OCI-LY7 (cell line): ENCODE results near the gene SLC25A47. TPM values are rescaled to one million over a fixed set of nuclear protein-coding genes. Genes with fewer than 3 reads are reported as not detected.

Experiments
- BruUV-seq: library from RNA; stranded (reverse); fragments of 400-500 nt; replicated peaks from 2 replicates; lab custom pipeline; 2021; lab: Mats Ljungman, UMichigan
- CTCF ChIA-PET: fragments of 300-600 bp; sonication (Branson Sonifier 250); formaldehyde crosslinking; loops from one replicate; lab custom pipeline; 2022; ENCODE audit warnings: antibody characterized with exemption; ENCODE audit not compliant: unreplicated experiment; lab: Charles Lee
- POLR2A ChIA-PET: fragments of 300-600 bp; sonication (Branson Sonifier 250); formaldehyde crosslinking; loops from one replicate; lab custom pipeline; 2022; ENCODE audit warnings: antibody characterized with exemption; lab: Charles Lee
- DNase-seq: peaks from one replicate; pipeline ENCODE4 v3.0.0-alpha.2; 2015; ENCODE audit warnings: low spot score
- H2AFZ ChIP-seq: fragments of 200-600 bp; sonication (generic), shearing (Covaris generic); 2 replicates; pipeline ENCODE4 v1.6.1; 2014; ENCODE audit warnings: mild to moderate bottlenecking, antibody characterized with exemption, low read length, moderate library complexity
- H3K27ac ChIP-seq: fragments of 200-600 bp; sonication (generic); 2 replicates; pipeline ENCODE4 v1.5.1; 2014; ENCODE audit warnings: mixed run types, low read depth, mild to moderate bottlenecking, moderate library complexity, low read length, inconsistent platforms; ENCODE audit not compliant: poor library complexity, severe bottlenecking
- H3K36me3 ChIP-seq: fragments of 200-600 bp; sonication (generic); 2 replicates; pipeline ENCODE4 v1.6.1; 2014; ENCODE audit warnings: mild to moderate bottlenecking, antibody characterized with exemption, low read length, moderate library complexity, mixed read lengths; ENCODE audit not compliant: insufficient read depth
- H3K4me1 ChIP-seq: fragments of 200-600 bp; sonication (generic); 2 replicates; pipeline ENCODE4 v1.5.1; 2014; ENCODE audit warnings: mild to moderate bottlenecking, low read length; ENCODE audit not compliant: insufficient read depth, poor library complexity, severe bottlenecking
- H3K4me2 ChIP-seq: fragments of 200-600 bp; sonication (generic); 2 replicates; pipeline ENCODE4 v1.6.1; 2014; ENCODE audit warnings: mild to moderate bottlenecking, low read length
- H3K4me3 ChIP-seq: fragments of 200-600 bp; sonication (generic); 2 replicates; pipeline ENCODE4 v1.5.1; 2014; ENCODE audit warnings: mild to moderate bottlenecking, low read depth, low read length; ENCODE audit not compliant: poor library complexity, severe bottlenecking
- H3K79me2 ChIP-seq: fragments of 200-600 bp; sonication (generic); 2 replicates; pipeline ENCODE4 v1.6.1; 2016; ENCODE audit warnings: low read depth, mild to moderate bottlenecking, low read length, moderate library complexity, mixed read lengths; ENCODE audit not compliant: insufficient read depth
- H3K9me2 ChIP-seq: fragments of 200-600 bp; sonication (generic); 2 replicates; pipeline ENCODE4 v1.6.1; 2016; ENCODE audit warnings: mild to moderate bottlenecking, low read length, mixed read lengths; ENCODE audit not compliant: insufficient read depth
- H3K9me3 ChIP-seq: fragments of 200-600 bp; sonication (generic); 2 replicates; pipeline ENCODE4 v1.6.1; 2014; ENCODE audit warnings: mild to moderate bottlenecking, mixed run types, low read length, mixed read lengths
- H4K20me1 ChIP-seq: fragments of 200-600 bp; sonication (generic); 2 replicates; pipeline ENCODE4 v1.6.1; 2014; ENCODE audit warnings: mild to moderate bottlenecking, antibody characterized with exemption, low read length, moderate library complexity, mixed read lengths; ENCODE audit not compliant: insufficient read depth
- EZH2phosphoT487 ChIP-seq: fragments of 200-600 bp; sonication (generic); IDR thresholded peaks from 2 replicates; pipeline ENCODE4 v1.6.1; 2018; ENCODE audit warnings: low read depth, borderline replicate concordance, mild to moderate bottlenecking, mixed run types, antibody characterized with exemption, low read length, moderate library complexity, mixed read lengths
- intact Hi-C: fragments of 100-400 bp; cut with micrococcal nuclease; formaldehyde crosslinking; loops from one replicate; pipeline ENCODE4 v1.10.0; 2022; ENCODE audit not compliant: unreplicated experiment
- total RNA-seq, 2 experiments: library from RNA; depleted of rRNA in 1 of 2; stranded (reverse); fragments of >200 nt in 1 of 2; shearing (Covaris generic) in 1 of 2; gene quantifications; 2 replicates each; pipeline ENCODE4 v1.2.3, GENCODE V29; 2014 to 2022
- TF ChIP-seq, protein P1 (sequence below): fragments of 200-600 bp; sonication (generic); conservative IDR thresholded peaks from 2 replicates; pipeline ENCODE4 v1.5.1; 2014; ENCODE audit warnings: mild to moderate bottlenecking, antibody characterized with exemption, low read length, moderate library complexity, mixed read lengths

Gene SLC25A47
- total RNA-seq, 2 experiments from 2014 or later: 0.44 TPM; not detected in 1

DNA sequence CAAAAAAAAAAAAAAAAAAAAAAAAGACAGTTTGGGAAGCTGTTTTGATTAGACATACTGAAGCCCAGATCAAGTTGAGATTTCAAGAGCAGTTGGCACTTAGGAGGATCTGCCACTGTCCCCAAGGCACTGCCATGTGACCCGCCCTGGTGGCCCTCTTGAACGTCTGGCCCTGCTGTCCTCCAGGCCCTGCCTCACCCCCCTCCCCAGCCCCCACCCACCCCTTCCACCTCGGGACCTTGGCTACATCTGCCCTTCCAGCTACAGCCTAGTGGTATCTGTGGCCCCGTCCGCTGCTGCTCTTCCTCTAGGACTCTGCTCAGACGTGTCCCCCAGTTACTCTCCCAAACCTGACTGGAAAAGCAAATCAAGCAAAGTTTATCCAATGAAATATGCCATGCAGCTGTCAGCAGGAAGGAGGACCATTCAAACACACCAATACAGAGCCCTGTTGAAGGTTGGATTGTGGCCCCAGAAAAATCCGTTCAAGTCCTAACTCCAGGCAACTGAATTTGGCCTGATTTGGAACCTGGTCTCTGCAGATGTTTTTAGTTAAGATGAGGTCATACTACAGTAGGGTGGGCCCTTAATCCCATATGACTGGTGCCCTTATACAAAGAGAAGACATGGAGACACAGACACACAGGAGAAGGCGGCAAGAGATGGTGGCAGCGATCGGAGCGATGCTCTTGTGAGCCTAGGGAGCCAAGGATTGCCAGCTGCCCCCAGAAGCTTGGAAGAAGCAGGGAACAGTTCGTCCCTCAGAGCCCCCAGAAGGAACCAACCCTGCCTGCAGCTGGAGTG, 34.6 kb upstream of the SLC25A47 start:
- intact Hi-C loops: loop anchor here (5.0 kb wide), 1 partner anchor 46 kb away; no protein-coding TSS in a partner anchor
- no TSS peak for BruUV-seq
- no peak for DNase-seq

DNA sequence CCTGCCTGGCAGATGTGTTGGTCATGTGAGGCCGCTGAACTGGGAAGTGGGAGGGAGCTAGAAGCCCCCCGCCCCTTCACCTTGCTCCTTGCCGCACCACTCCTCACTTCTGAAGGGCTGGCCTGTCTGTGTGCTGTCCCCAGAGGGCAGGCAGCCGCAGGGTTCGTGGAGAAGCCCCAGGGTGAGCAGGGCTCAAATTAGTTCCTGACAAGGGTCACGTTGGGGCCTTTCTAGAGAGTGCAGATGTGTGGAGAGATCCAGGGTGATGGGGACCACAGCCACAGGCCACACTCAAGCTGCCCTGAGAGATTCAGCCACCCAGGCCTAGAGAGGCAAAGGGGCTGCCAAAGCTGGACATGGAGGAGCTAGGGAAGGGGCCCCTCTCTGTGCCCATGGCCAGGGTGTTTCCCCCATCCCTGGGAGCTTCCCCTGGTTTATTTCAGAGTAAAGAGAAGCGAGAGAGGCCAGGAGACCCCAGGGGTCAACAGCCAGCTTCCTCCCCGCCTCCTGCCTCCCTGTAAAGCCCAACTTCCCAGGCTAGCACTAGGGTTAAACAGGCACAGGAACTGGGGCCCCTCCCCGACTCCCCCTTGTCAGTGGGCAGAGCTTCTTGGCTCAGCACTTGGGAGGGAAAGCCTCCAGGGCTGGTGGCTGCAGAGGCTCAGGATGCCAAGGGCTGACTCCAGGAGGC, 33.1 kb upstream of the SLC25A47 start:
- H3K9me3 ChIP-seq: no peaks in the 10 kb centered on the region
- BruUV-seq: no TSS peak
- no peak overlapping the region for H2AFZ ChIP-seq
- TF ChIP-seq, protein P1, sequence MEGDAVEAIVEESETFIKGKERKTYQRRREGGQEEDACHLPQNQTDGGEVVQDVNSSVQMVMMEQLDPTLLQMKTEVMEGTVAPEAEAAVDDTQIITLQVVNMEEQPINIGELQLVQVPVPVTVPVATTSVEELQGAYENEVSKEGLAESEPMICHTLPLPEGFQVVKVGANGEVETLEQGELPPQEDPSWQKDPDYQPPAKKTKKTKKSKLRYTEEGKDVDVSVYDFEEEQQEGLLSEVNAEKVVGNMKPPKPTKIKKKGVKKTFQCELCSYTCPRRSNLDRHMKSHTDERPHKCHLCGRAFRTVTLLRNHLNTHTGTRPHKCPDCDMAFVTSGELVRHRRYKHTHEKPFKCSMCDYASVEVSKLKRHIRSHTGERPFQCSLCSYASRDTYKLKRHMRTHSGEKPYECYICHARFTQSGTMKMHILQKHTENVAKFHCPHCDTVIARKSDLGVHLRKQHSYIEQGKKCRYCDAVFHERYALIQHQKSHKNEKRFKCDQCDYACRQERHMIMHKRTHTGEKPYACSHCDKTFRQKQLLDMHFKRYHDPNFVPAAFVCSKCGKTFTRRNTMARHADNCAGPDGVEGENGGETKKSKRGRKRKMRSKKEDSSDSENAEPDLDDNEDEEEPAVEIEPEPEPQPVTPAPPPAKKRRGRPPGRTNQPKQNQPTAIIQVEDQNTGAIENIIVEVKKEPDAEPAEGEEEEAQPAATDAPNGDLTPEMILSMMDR: no peak
- TF ChIP-seq EZH2phosphoT487: no peak
- intact Hi-C loops: loop anchor here (5.0 kb wide), 1 partner anchor 48 kb away; no protein-coding TSS in a partner anchor
- no peaks in the 10 kb centered on the region for H3K79me2 ChIP-seq
- DNase-seq: no peak
- H3K27ac ChIP-seq: no peak overlapping the region
- H3K9me2 ChIP-seq: no peaks in the 10 kb centered on the region
- ChIA-PET POLR2A (interaction anchor here (0.6 kb wide), 1 partner anchor 1440 kb away, joined by 3 read pairs; no protein-coding TSS in a partner anchor), CTCF (no interaction called here)
- H3K4me3 ChIP-seq: no peak overlapping the region
- H3K36me3 ChIP-seq: no peaks in the 10 kb centered on the region
- H4K20me1 ChIP-seq: no peaks in the 10 kb centered on the region
- no peak overlapping the region for H3K4me2 ChIP-seq
- peaks cover 7% of the 10 kb centered on the region for H3K4me1 ChIP-seq

More for the DNA sequence above, 34.6 kb upstream of the SLC25A47 start:
- H3K27ac ChIP-seq: no peak overlapping the region
- TF ChIP-seq, protein P1: no peak
- no peak for TF ChIP-seq EZH2phosphoT487
- CTCF ChIA-PET: no interaction called here
- peaks cover 17% of the 10 kb centered on the region for H3K4me1 ChIP-seq
- H3K9me2 ChIP-seq: no peaks in the 10 kb centered on the region
- H3K79me2 ChIP-seq: no peaks in the 10 kb centered on the region
- no peaks in the 10 kb centered on the region for H4K20me1 ChIP-seq
- no peaks in the 10 kb centered on the region for H3K9me3 ChIP-seq
- H3K4me3 ChIP-seq: no peak overlapping the region
- H3K4me2 ChIP-seq: no peak overlapping the region
- POLR2A ChIA-PET: interaction anchor here (0.6 kb wide), 1 partner anchor 8 kb away, joined by 4 read pairs; no protein-coding TSS in a partner anchor
- H2AFZ ChIP-seq: no peak overlapping the region
- H3K36me3 ChIP-seq: no peaks in the 10 kb centered on the region
